Measurements from ENCODE around the gene SKAP2. TPM values are rescaled to one million over a fixed set of nuclear protein-coding genes. Genes with fewer than 3 reads are reported as not detected.

SKAP2 gene
- polyA plus RNA-seq, 1 of the 3 experiments (the other 2 are of a cell fraction): 0.69 TPM

- ChIA-PET POLR2A (no interaction called here), CTCF (interaction anchor here (0.8 to 1.5 kb wide), 5 partner anchors 11 to 503 kb away, joined by 3 to 5 read pairs (median 4); partner anchors contain the start of gene HOXA3)
- H3F3A ChIP-seq (replicated peaks; ENCODE audit: insufficient read depth): no peaks in the 10 kb centered on the region
- H3K9me2 ChIP-seq: no peaks in the 10 kb centered on the region
- no peaks in the 10 kb centered on the region for H3K9me3 ChIP-seq
- no peaks in the 10 kb centered on the region for H3K36me3 ChIP-seq (replicated peaks in 1 of 2; ENCODE audit: control insufficient read depth in 1 of 2, insufficient read depth in 2 of 2, low read length in 1 of 2)
- no peak overlapping the region for H3K27ac ChIP-seq (ENCODE audit: low read depth in 2 of 2, low read length in 1 of 2)
- no peak overlapping the region for H3K9ac ChIP-seq
- peaks cover 0 to 4% of the 10 kb centered on the region in 2 experiments; a peak in 1 of 4 replicates for H3K4me1 ChIP-seq (ENCODE audit: control insufficient read depth in 1 of 2, insufficient read depth in 2 of 2, low read depth in 1 of 2, low read length in 1 of 2)
- no peak for DNase-seq
- WGBS (ENCODE audit: low lambda C conversion rate): 42% methylated on average over 3 of the region's 3 CpGs
- no peak overlapping the region for H3K4me3 ChIP-seq (ENCODE audit: low read depth in 2 of 2, low read length in 1 of 2)
- no peak overlapping the region for H2AFZ ChIP-seq (ENCODE audit: low read depth)
- H4K20me1 ChIP-seq (ENCODE audit: insufficient read depth): no peaks in the 10 kb centered on the region
- H3K79me2 ChIP-seq (ENCODE audit: insufficient read depth): no peaks in the 10 kb centered on the region
- no peaks in the 10 kb centered on the region for H3K27me3 ChIP-seq (ENCODE audit: insufficient read depth)
- TF ChIP-seq NRF1 (IDR thresholded peaks at IDR 0.05; ENCODE audit: low read depth, low read length) (no peak), RCOR1 (IDR thresholded peaks at IDR 0.05; ENCODE audit: low read length) (no peak), FOXJ3 (CRISPR knock-in tag; IDR thresholded peaks at IDR 0.05) (no peak), CTCF (IDR thresholded peaks at IDR 0.05) (no peak), TEAD4 (IDR thresholded peaks at IDR 0.05; ENCODE audit: borderline replicate concordance, insufficient read depth) (no peak)
- H3K4me2 ChIP-seq: no peak overlapping the region
Observed at GRCh38 chr7:26649388-26649787, 215.0 kb downstream of the SKAP2 start.

GRCh38 chr7:26648554-26648953 is 215.8 kb downstream of the SKAP2 start:
- Histone ChIP-seq H3K4me2 (no peak overlapping the region), H3K79me2 (ENCODE audit: insufficient read depth) (no peaks in the 10 kb centered on the region), H3K4me1 (ENCODE audit: control insufficient read depth in 1 of 2, insufficient read depth in 2 of 2, low read depth in 1 of 2, low read length in 1 of 2) (peaks cover 0 to 3% of the 10 kb centered on the region in 2 experiments; a peak in 1 of 4 replicates), H2AFZ (ENCODE audit: low read depth) (no peak overlapping the region), H3K9ac (no peak overlapping the region), H3K9me3 (no peaks in the 10 kb centered on the region), H3K9me2 (no peaks in the 10 kb centered on the region), H3K4me3 (ENCODE audit: low read depth in 2 of 2, low read length in 1 of 2) (no peak overlapping the region), H3F3A (replicated peaks; ENCODE audit: insufficient read depth) (no peaks in the 10 kb centered on the region), H4K20me1 (ENCODE audit: insufficient read depth) (no peaks in the 10 kb centered on the region), H3K27ac (ENCODE audit: low read depth in 2 of 2, low read length in 1 of 2) (no peak overlapping the region), H3K36me3 (replicated peaks in 1 of 2; ENCODE audit: control insufficient read depth in 1 of 2, insufficient read depth in 2 of 2, low read length in 1 of 2) (no peaks in the 10 kb centered on the region), H3K27me3 (ENCODE audit: insufficient read depth) (no peaks in the 10 kb centered on the region)
- TF ChIP-seq CTCF (IDR thresholded peaks at IDR 0.05) (no peak), GABPA (IDR thresholded peaks at IDR 0.05; ENCODE audit: low read depth) (no peak), RFX5 (IDR thresholded peaks at IDR 0.05; ENCODE audit: low read length) (no peak), ZBTB33 (IDR thresholded peaks at IDR 0.05; ENCODE audit: borderline replicate concordance, low read depth) (no peak), EZH2phosphoT487 (IDR thresholded peaks at IDR 0.05; ENCODE audit: borderline replicate concordance, low read depth) (no peak), FOXJ3 (CRISPR knock-in tag; IDR thresholded peaks at IDR 0.05) (no peak), TCF12 (IDR thresholded peaks at IDR 0.05) (no peak), USF1 (IDR thresholded peaks at IDR 0.05; ENCODE audit: borderline replicate concordance, low read depth) (no peak), YY1 (IDR thresholded peaks at IDR 0.05; ENCODE audit: low read depth) (no peak)
- CTCF ChIA-PET: interaction anchor here (0.8 to 1.5 kb wide), 5 partner anchors 12 to 504 kb away, joined by 3 to 5 read pairs (median 4); partner anchors contain the start of gene HOXA3
- POLR2A ChIA-PET: interaction anchor here (0.6 kb wide), 1 partner anchor 92 kb away, joined by 3 read pairs; no protein-coding TSS in a partner anchor
- DNase-seq: no peak
- 42% methylated on average over 2 of the region's 2 CpGs for WGBS (ENCODE audit: low lambda C conversion rate)
